ENCODE data around the gene BRCA2.
A peak's percentile ranks its signal among the peaks of the same experiment; 100 is the strongest.

DNA sequence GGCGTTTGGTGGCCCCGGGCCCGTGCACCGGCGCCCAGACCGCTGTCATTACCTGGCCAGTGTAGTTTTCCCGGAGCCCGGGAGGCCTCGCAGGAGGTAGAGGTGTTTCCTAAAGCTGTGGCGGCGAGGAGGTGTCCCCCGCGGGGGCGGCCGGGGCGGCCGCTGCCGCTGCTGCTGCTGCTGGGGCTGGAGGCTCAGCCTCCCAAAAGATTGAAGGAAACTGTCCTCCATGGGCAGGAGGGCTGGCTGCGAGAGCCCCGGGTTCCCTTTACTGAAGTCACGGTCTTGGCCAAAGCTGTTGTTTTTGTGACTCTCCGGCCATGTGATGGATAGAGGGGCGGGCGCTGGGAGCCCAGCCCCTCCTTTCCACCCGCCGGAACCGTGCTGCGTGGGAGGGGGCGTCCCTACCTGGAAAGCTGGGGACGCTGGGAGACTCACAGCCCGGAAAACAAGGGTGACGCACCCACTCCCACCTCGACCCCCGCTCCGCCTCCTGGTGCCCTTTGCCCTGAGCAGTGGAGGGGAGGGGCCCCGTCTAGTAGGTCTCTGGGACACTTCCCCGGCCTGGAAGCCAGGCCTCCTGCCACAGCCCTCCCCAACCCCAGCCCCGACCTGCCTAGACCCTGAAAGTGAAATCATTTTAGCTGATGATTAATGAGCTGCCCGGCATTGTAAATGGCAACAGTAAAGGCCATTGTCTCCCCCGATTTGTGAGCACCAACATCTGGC, 112.7 kb downstream of the BRCA2 start, which contains the start of gene N4BP2L1:
- TF ChIP-seq MYC (IDR thresholded peaks at IDR 0.05; ENCODE audit: low read depth, low read length) = peak; percentile 92
- TF ChIP-seq, protein P1, sequence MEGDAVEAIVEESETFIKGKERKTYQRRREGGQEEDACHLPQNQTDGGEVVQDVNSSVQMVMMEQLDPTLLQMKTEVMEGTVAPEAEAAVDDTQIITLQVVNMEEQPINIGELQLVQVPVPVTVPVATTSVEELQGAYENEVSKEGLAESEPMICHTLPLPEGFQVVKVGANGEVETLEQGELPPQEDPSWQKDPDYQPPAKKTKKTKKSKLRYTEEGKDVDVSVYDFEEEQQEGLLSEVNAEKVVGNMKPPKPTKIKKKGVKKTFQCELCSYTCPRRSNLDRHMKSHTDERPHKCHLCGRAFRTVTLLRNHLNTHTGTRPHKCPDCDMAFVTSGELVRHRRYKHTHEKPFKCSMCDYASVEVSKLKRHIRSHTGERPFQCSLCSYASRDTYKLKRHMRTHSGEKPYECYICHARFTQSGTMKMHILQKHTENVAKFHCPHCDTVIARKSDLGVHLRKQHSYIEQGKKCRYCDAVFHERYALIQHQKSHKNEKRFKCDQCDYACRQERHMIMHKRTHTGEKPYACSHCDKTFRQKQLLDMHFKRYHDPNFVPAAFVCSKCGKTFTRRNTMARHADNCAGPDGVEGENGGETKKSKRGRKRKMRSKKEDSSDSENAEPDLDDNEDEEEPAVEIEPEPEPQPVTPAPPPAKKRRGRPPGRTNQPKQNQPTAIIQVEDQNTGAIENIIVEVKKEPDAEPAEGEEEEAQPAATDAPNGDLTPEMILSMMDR (IDR thresholded peaks at IDR 0.05; ENCODE audit: low read depth, low read length) = no peak

All from NB4 (cell line).